AG04449 (cell line): ENCODE results near the gene FLAD1.

ENCODE experiments used
- CTCF ChIA-PET: fragments of 350-600 bp; formaldehyde crosslinking; extraction: SDS; loops from one replicate; lab custom pipeline; 2021; ENCODE audit warnings: antibody characterized with exemption; lab: Yijun Ruan, JAX
- POLR2A ChIA-PET: fragments of 400-600, 350-600 bp; formaldehyde crosslinking; extraction: SDS; loops from one replicate; lab custom pipeline; 2020; ENCODE audit warnings: antibody characterized with exemption, inconsistent platforms; lab: Yijun Ruan, JAX
- DNase-seq: peaks from one replicate; pipeline ENCODE4 v3.0.0-alpha.2; 2010; ENCODE audit warnings: low read depth, low spot score
- H3K4me3 ChIP-seq: 2 replicates; pipeline ENCODE4 v1.5.1; 2011; ENCODE audit warnings: low read depth, mild to moderate bottlenecking, control low read depth, low read length
- TF ChIP-seq, protein P1 (sequence below): IDR thresholded peaks from one replicate; pipeline ENCODE4 v1.5.1; 2011; ENCODE audit warnings: mild to moderate bottlenecking, moderate library complexity, low read length, control low read depth, inconsistent platforms; ENCODE audit not compliant: insufficient read depth; ENCODE audit errors: missing control alignments

FLAD1 gene

DNA sequence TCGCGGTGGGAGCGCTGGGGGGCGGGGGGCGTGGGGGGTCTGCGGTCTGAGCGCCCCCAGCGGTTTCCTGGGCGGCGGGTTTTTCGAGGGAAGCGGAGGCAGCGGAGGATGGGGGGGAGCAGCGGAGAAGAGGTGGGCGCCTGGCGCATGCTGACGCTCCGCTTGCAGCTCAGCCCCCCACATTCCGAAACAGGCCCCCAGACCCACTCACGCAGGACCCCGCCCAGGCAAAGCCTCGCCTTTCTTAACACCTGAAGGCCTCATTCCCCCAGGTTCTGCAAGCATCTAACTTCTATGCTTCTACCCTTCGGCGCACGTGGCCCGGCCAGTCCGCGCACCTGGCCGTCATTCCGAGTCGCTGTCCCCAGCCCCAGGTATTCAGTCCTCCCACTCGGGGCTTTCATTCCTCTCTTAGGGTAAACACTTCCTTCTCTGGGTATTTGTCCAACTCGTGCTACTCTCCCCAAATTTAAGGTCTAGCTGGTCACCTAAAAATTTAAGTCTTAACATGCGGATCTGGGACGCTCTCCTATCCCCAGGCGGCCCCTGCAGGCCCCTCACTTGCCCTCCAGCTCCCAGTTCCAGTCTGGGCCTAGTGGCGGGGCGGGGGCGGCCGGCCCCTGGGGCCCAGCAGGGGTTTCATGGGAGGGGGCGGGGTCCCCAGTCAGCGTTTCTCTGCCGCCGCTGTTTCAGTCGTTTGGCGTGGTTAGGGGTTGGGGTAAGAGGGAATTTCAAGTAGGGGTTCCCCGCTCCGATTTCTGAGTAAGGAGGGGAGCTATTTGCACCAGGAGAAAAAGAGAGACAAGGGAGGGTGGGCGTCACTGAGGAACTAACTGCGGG, 16.6 kb downstream of the FLAD1 start:
- TF ChIP-seq, protein P1, sequence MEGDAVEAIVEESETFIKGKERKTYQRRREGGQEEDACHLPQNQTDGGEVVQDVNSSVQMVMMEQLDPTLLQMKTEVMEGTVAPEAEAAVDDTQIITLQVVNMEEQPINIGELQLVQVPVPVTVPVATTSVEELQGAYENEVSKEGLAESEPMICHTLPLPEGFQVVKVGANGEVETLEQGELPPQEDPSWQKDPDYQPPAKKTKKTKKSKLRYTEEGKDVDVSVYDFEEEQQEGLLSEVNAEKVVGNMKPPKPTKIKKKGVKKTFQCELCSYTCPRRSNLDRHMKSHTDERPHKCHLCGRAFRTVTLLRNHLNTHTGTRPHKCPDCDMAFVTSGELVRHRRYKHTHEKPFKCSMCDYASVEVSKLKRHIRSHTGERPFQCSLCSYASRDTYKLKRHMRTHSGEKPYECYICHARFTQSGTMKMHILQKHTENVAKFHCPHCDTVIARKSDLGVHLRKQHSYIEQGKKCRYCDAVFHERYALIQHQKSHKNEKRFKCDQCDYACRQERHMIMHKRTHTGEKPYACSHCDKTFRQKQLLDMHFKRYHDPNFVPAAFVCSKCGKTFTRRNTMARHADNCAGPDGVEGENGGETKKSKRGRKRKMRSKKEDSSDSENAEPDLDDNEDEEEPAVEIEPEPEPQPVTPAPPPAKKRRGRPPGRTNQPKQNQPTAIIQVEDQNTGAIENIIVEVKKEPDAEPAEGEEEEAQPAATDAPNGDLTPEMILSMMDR = no peak
- peak overlapping the region; percentile 72 for H3K4me3 ChIP-seq
- POLR2A ChIA-PET = interaction anchor here (0.8 to 1.7 kb wide), 5 partner anchors 20 to 63 kb away, joined by 3 to 9 read pairs (median 4); partner anchors contain the start of genes PBXIP1, PMVK, PYGO2 and SHC1
- CTCF ChIA-PET = interaction anchor here (0.6 to 17.2 kb wide), 30 partner anchors 8 to 519 kb away, joined by 3 to 244 read pairs (median 4); partner anchors contain the start of genes CKS1B, DCST1, DCST2 and FLAD1
- DNase-seq = no peak

DNA sequence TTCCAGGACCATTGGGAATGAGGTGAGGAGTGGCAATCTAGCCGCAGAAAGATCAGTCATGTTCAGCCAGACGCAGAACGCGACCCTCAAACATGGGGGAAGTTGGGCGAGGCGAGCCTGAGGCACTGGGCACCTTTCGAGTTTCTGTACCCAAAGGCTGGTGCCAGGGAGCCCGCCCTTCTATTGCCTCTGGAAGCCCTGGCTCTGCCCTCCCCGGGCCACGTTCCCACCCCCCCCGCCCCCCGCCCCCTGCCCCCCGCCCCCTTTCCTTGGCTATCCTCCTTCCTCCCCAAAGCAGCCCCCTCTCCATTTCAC, 17.2 kb downstream of the FLAD1 start:
- peak overlapping the region; percentile 72 for H3K4me3 ChIP-seq
- ChIA-PET POLR2A (interaction anchor here (0.8 to 1.7 kb wide), 3 partner anchors 21 to 64 kb away, joined by 3 to 4 read pairs (median 3); partner anchors contain the start of genes PMVK and PYGO2), CTCF (interaction anchor here (0.7 to 17.2 kb wide), 13 partner anchors 10 to 520 kb away, joined by 3 to 244 read pairs (median 12); partner anchors contain the start of genes CKS1B, FLAD1, PBXIP1 and PYGO2)
- no peak for DNase-seq
- TF ChIP-seq, protein P1 = no peak

DNA sequence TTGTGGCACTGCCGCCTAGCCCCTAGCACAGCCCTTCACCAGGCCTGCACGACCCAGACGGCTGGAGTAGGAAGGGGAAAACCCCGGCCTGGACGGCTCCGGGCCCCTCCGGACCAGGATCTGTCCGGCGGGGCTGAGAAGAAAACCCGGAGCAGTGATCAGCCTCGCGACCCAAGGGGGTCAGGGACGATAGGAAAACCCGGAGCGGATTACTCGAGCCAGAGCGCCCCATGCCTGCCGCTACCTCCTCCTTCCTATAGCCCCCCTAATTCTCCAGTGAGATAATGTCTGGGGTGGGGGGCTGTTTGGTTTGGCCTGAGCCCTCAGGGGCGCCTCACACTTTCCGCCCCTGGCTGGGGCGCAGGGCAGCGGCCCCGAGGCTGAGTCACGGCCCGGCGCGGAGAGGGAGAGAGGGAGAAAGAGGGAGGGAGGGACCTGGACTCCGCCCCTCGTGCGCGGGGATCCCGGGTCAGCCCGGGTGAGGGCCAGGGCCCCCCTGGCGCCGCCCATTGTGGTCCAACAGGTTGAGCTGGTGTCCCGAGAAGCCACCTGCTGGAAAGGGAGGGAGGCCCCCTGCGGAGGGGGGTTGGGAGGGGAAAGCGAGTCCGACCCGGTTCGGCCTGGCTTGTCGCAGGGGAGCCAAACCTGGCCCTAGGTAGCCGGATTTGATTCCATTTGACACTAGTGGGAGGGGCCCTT, 17.7 kb downstream of the FLAD1 start:
- ChIA-PET POLR2A (interaction anchor here (0.9 to 1.9 kb wide), 3 partner anchors 16 to 65 kb away, joined by 3 to 7 read pairs (median 3); partner anchors contain the start of genes PMVK and SHC1), CTCF (interaction anchor here (0.6 to 17.2 kb wide), 16 partner anchors 11 to 520 kb away, joined by 3 to 244 read pairs (median 4); partner anchors contain the start of genes CKS1B, FLAD1, KRTCAP2 and PBXIP1)
- peak; percentile 26 for DNase-seq
- peak overlapping the region; percentile 72 for H3K4me3 ChIP-seq
- TF ChIP-seq, protein P1 = no peak

DNA sequence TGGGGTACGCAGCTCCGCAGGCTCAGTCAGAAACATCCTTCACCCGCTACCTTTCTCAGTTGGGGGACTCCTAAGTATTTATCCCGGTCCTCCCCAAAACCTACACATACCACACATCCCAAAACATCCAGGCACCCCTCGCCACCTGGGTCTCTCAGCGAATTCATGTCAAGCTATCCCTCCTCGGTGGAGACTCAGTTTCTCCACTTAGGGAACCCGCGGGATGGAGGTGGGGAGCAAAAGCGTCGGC, 18.2 kb downstream of the FLAD1 start:
- TF ChIP-seq, protein P1 = no peak
- POLR2A ChIA-PET = interaction anchor here (0.6 to 1.9 kb wide), 3 partner anchors 16 to 307 kb away, joined by 3 to 7 read pairs (median 3); partner anchors contain the start of gene SHC1
- CTCF ChIA-PET = interaction anchor here (0.6 to 17.2 kb wide), 9 partner anchors 17 to 171 kb away, joined by 3 to 244 read pairs (median 3); partner anchors contain the start of genes FLAD1, KRTCAP2 and PYGO2
- DNase-seq = no peak
- peak overlapping the region; percentile 72 for H3K4me3 ChIP-seq

DNA sequence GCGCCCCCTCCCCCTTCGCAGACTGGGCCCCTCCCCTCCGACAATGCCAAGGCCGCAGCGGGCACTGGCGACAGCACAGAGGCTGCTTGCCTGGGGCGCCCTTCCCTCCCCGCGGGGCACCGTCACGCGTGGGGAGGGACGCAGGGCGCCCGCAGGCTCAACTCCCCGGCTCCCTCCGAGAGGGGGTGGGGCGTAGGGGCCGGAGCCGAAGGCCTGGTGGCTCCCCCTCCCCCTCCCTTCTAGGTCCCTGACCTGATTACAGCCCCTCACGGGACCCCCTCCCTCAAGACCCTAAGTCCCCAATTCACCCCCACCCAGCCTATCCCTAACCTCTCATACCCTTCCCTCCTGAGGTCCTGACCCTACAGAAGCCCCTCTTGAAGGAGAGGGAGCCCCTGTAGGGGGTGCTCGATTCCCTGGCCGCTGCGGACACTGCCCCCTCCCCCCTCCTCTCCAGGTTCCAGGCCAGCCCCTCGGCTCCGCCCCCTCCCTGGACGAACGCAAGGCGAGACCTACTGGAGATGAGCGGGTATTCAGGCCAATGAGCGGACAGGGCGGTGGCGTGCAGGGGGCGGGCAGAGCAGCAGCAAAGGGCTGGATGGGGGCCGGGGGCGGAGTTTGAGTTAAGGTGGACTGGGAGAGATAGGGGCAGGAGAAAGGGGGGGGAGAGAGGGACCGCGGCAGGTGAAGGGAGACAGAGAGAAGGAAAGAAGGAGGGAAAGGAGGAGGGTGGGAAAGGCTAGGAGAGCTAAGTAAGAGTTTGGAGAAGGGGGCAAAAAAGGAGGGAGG, 18.7 kb downstream of the FLAD1 start:
- peak; percentile 85 for DNase-seq
- POLR2A ChIA-PET = interaction anchor here (0.6 to 1.9 kb wide), 4 partner anchors 8 to 308 kb away, joined by 3 to 7 read pairs (median 3); partner anchors contain the start of genes LENEP and SHC1
- CTCF ChIA-PET = interaction anchor here (0.6 to 17.2 kb wide), 11 partner anchors 17 to 171 kb away, joined by 3 to 244 read pairs (median 3); partner anchors contain the start of genes FLAD1, KRTCAP2 and PYGO2
- H3K4me3 ChIP-seq = peak overlapping the region; percentile 93
- TF ChIP-seq, protein P1 = peak; percentile 60
